ENCODE results near the gene LPCAT2. TPM values are rescaled to one million over a fixed set of nuclear protein-coding genes. Genes with fewer than 3 reads are reported as not detected.
A peak's percentile ranks its signal among the peaks of the same experiment; 100 is the strongest.

LPCAT2 gene
- total RNA-seq, 3 donors from 2014 or later: 0.18 to 1.5 (median 0.79) TPM

DNA sequence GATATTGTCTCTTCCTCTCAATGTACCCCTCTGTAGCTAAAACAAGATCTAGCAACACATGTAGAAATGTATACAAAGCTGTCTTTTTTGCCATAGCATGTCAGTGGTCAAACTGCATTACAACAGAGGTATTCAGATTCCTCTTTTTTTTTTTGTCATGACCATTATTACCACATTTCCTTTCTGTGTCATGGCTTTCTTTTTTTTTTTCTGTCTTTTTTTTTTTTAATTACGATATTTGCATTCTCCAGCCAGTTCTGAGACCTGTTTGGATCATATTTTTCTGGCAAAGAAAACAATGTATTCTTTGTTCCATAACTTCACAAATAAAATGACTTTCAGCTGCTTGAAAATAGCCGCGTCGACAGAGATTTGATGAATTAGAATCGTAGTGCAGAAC, 30.2 kb downstream of the LPCAT2 start:
- no peaks in the 10 kb centered on the region for H3K4me1 Mint-ChIP-seq (ENCODE audit: low read depth)
- H3K27me3 Mint-ChIP-seq (ENCODE audit: low read depth): peaks cover 2% of the 10 kb centered on the region
- no peaks in the 10 kb centered on the region for H3K36me3 Mint-ChIP-seq (ENCODE audit: insufficient read depth)
- no peak for DNase-seq
- H3K9me3 Mint-ChIP-seq: no peaks in the 10 kb centered on the region
- ATAC-seq: no peak
- H3K4me3 Mint-ChIP-seq: no peak overlapping the region

DNA sequence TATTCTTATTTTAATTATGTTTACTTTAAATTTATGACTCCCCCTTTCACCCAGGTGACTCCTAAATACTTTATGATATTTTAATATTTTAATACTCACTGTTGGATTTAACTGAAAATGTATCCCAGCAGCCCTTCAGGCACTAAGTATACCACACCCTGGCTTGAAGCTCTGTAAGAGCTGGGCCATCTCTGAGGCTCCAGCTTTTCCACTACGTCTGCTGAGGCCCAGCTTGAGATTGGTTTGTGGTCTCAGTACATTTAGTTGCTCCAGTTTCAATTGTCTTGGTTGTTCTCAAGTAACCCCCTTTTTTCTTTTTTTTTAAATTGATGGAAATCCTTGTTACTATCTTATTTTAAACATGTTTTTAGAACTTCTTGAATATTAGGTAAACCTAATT, 30.6 kb downstream of the LPCAT2 start:
- Mint-ChIP-seq H3K4me1 (ENCODE audit: low read depth) (no peaks in the 10 kb centered on the region), H3K27me3 (ENCODE audit: low read depth) (peaks cover 2% of the 10 kb centered on the region), H3K4me3 (no peak overlapping the region), H3K36me3 (ENCODE audit: insufficient read depth) (no peaks in the 10 kb centered on the region), H3K9me3 (no peaks in the 10 kb centered on the region)
- no peak for ATAC-seq
- DNase-seq: no peak

DNA sequence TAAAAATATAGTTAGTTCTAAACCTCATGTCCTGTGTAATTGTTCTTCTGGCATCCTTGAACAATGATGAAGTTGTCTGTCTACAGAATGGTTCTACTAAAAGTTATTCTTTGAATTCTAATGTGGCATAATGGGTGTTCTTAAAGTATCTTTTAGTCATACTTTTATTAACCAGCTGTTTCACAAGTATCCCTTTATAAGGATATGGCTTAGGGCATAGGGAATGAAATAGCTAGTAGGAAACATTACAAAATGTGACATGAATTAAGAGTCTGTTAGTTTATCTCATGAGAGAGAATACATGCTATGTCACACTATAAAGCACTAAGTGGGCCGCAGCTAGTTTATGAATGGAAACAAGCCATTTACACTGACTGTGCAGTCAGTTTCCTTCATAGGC, 31.3 kb downstream of the LPCAT2 start:
- Mint-ChIP-seq H3K36me3 (ENCODE audit: insufficient read depth) (no peaks in the 10 kb centered on the region), H3K9me3 (no peaks in the 10 kb centered on the region), H3K4me3 (no peak overlapping the region), H3K27me3 (ENCODE audit: low read depth) (peaks cover 2% of the 10 kb centered on the region), H3K4me1 (ENCODE audit: low read depth) (no peaks in the 10 kb centered on the region)
- no peak for ATAC-seq
- no peak for DNase-seq

DNA sequence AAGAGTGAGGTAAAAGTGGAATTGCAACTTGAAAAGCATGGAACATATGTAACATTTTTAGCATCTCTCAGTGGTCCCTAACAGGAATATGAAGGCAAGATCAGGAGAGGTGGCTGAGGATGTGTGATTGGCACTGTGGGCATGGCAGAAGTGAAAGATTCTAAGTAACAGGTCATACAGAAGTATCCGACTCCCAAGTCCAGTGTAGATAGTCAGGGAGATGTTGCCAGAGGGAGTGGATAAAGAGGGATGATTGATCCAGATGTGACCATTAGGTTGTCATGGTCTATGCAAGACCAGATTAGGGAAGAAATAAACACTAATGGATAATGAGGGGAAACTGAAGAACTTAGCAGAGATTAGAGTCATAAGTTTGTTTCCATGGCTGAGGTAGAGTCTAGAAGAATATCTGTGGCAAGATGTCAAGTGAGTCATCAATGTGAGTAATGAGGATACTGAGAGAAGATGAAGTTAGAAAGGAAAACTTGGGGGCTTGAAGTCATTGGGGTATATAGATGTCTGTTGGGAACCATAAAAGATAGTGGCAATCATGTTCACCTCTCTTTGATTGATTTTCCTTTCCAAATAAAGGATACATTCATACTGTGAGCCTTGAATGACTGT, 33.7 kb downstream of the LPCAT2 start:
- ATAC-seq (peak; percentile 28 to 34), DNase-seq (no peak)
- H3K9me3 Mint-ChIP-seq: no peaks in the 10 kb centered on the region
- no peak overlapping the region for H3K4me3 Mint-ChIP-seq
- H3K4me1 Mint-ChIP-seq (ENCODE audit: low read depth): no peaks in the 10 kb centered on the region
- no peaks in the 10 kb centered on the region for H3K27me3 Mint-ChIP-seq (ENCODE audit: low read depth)
- H3K36me3 Mint-ChIP-seq (ENCODE audit: insufficient read depth): no peaks in the 10 kb centered on the region

DNA sequence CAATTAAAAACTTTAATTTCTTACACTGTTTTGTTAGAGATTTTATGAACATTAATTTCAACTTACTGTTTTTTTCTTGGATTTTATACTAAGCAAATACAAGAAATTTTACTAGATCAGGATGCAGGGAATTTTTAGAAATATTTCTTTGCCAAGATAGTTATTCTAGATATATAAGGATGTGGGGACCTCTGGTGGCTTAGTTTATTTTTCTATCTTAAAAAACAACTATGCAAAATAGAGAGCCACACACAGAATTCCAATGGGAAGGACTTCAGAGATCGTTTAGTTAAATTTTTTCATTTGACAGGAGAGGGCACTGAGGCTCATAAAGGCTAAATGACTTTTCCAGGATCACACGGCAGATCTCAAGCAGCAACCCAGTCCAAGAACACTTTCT, 34.6 kb downstream of the LPCAT2 start:
- Mint-ChIP-seq H3K9me3 (no peaks in the 10 kb centered on the region), H3K27me3 (ENCODE audit: low read depth) (no peaks in the 10 kb centered on the region), H3K36me3 (ENCODE audit: insufficient read depth) (no peaks in the 10 kb centered on the region), H3K4me1 (ENCODE audit: low read depth) (no peaks in the 10 kb centered on the region), H3K4me3 (no peak overlapping the region)
- no peak for ATAC-seq
- no peak for DNase-seq

DNA sequence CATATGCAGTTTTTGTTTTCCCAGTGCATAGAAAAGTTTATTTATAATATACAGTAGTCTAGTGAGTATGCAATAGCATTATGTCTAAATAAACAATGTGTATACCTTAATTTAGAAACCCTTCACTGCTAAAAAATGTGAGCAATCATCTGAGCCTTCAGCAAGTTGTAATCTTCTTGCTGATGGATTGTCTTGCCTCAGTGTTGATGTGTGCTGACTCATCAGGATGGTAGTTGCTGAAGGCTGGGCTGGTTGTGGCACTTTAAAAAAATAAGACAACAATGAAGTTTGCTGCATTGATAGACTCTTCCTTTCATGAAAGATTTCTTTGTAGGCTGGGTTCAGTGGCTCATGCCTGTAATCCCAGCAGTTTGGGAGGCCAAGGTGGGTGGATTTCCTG, 43.7 kb downstream of the LPCAT2 start:
- H3K4me3 Mint-ChIP-seq: no peak overlapping the region
- H3K9me3 Mint-ChIP-seq: no peaks in the 10 kb centered on the region
- no peaks in the 10 kb centered on the region for H3K36me3 Mint-ChIP-seq (ENCODE audit: insufficient read depth)

DNA sequence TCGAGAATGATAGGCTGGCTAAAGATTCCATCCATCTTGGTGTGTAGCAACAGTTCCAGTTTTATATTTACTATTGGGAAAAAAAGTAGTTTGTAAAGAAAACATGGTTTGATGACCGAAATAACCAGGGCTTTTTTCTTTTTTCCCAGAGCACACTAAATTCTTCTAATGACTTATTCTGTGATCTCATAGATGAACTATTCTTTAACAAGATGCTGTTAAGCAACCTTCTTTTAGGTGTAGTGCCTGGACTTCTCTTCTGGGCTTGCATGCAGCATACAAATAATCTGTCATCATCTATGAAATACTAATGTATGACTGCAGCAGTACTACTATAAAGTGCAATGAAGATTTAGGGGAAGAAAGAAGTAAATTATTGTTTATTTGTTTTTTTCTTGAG, 46.6 kb downstream of the LPCAT2 start:
- Mint-ChIP-seq H3K36me3 (ENCODE audit: insufficient read depth) (no peaks in the 10 kb centered on the region), H3K27me3 (ENCODE audit: low read depth) (no peaks in the 10 kb centered on the region), H3K9me3 (no peaks in the 10 kb centered on the region), H3K4me3 (no peak overlapping the region), H3K4me1 (ENCODE audit: low read depth) (no peaks in the 10 kb centered on the region)
- ATAC-seq (no peak), DNase-seq (no peak)

More for the DNA sequence above, 43.7 kb downstream of the LPCAT2 start:
- DNase-seq: no peak
- ATAC-seq: no peak
- Mint-ChIP-seq H3K27me3 (ENCODE audit: low read depth) (no peaks in the 10 kb centered on the region), H3K4me1 (ENCODE audit: low read depth) (no peaks in the 10 kb centered on the region)

DNA sequence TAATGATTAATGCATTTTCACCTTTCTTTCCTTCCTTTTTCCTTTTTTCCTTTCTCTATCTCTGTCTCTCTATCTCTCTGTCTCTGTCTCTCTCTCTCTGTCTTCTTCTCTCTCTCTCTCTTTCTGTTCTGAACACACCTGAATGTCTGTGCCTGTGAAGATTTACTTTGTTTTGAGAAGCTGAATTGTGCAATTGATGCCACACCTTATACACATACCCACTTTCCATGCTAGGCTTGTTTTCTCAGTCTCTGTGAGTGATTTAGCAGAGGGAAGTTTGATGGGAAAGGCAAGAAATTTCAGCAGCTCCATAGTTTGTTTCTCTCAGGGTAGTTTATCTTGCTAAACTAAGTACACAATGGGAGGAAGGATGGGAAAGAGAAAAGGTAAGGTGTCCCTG, 48.3 kb downstream of the LPCAT2 start:
- no peak for DNase-seq
- H3K4me3 Mint-ChIP-seq: no peak overlapping the region
- H3K9me3 Mint-ChIP-seq: no peaks in the 10 kb centered on the region
- no peaks in the 10 kb centered on the region for H3K4me1 Mint-ChIP-seq (ENCODE audit: low read depth)
- no peaks in the 10 kb centered on the region for H3K27me3 Mint-ChIP-seq (ENCODE audit: low read depth)
- no peak for ATAC-seq
- no peaks in the 10 kb centered on the region for H3K36me3 Mint-ChIP-seq (ENCODE audit: insufficient read depth)

DNA sequence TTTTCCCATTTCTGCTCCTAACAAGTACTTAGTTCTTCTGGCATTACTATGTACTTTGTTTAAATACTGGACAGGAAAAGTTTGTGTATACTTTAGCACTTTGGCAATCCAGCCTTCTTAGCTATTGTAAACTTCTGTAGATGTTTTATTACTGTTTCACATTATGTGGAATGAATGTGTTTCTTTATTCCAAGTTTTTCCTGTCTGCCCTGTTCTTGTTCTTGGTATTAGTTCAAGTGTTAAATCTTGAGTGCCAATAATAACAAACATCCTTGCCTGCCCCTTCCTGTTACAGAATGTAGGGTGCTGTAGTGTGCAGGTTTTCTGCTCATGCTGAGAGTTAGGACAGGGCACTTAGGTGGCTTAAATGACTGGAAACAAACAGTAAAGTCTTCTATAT, 50.4 kb downstream of the LPCAT2 start:
- Mint-ChIP-seq H3K4me3 (no peak overlapping the region), H3K36me3 (ENCODE audit: insufficient read depth) (no peaks in the 10 kb centered on the region), H3K9me3 (no peaks in the 10 kb centered on the region), H3K27me3 (ENCODE audit: low read depth) (no peaks in the 10 kb centered on the region), H3K4me1 (ENCODE audit: low read depth) (no peaks in the 10 kb centered on the region)
- ATAC-seq: no peak
- DNase-seq: no peak

DNA sequence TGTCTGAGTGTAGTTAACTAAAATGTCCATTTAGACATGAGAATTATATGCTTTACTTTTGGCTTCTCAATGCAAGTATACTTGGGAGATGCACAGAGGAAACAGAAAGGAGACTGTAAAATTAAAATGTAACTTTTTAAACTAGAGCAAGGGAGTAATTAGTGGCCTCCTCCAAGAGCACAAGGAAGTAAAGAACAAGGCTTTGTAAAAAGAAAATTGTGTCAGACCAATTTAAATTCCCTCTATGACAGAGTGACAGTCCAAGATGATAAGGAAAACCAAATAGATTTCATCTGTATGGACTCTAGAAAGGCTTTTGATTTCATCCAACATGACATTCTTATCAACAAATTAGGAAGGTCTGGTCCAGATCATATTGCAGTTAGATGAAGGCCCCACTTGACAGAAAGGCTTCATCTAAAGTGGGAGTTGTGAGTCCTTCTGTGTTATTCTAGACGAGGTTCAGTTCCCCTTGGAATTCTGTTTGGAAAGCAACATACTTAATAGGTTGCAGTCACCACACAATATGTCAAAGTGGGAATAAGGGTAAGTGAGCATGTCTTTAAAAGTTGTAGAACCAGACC, 51.2 kb downstream of the LPCAT2 start:
- Mint-ChIP-seq H3K9me3 (no peaks in the 10 kb centered on the region), H3K36me3 (ENCODE audit: insufficient read depth) (no peaks in the 10 kb centered on the region), H3K27me3 (ENCODE audit: low read depth) (no peaks in the 10 kb centered on the region), H3K4me3 (no peak overlapping the region), H3K4me1 (ENCODE audit: low read depth) (no peaks in the 10 kb centered on the region)
- no peak for ATAC-seq
- DNase-seq: no peak

DNA sequence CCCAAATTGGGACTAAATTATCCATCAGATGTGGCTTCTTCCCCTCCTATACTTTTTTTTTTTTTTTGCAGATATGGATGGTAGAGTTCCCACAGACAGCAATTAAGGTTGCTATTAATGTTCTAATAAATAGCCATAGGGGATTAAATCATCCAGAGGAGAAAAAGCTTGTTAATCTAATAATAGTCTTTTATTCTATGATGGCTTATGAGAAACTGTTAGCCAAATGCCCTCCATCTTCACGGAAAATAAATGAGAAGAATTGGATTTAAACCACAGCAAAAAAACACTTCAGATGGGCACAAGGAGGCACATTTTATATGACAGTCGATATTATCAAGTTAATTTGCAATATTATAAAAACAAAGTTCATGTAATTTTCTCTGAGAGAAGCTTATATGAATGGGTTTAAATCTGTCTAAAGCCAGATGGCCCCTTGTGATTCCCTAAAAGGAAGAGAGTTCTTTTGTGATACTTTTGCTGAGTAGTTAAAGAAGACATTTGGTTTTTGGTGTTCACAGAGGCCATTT, 52.5 kb downstream of the LPCAT2 start:
- ATAC-seq: no peak
- DNase-seq: no peak
- Mint-ChIP-seq H3K27me3 (ENCODE audit: low read depth) (no peaks in the 10 kb centered on the region), H3K36me3 (ENCODE audit: insufficient read depth) (no peaks in the 10 kb centered on the region), H3K9me3 (no peaks in the 10 kb centered on the region), H3K4me1 (ENCODE audit: low read depth) (no peaks in the 10 kb centered on the region), H3K4me3 (no peak overlapping the region)

DNA sequence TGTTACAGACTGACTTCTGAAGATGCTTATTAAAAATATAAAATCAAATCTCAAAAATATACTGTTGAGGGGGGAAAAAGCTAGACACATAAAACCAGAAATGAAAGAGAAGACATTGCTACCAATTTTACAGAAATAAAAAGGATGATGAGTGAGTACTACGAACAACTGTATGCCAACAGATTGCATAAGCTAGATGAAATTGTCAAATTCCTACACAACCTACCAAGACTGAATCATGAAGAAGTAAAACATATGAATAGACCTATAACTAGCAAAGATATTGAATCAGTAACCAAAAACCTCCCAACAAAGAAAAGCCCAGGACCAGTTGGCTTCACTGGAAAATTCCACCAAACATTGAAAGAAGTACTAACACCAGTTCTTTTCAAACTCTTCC, 54.1 kb downstream of the LPCAT2 start:
- ATAC-seq (no peak), DNase-seq (no peak)
- no peak overlapping the region for H3K4me3 Mint-ChIP-seq
- no peaks in the 10 kb centered on the region for H3K9me3 Mint-ChIP-seq
- H3K27me3 Mint-ChIP-seq (ENCODE audit: low read depth): no peaks in the 10 kb centered on the region
- H3K4me1 Mint-ChIP-seq (ENCODE audit: low read depth): no peaks in the 10 kb centered on the region
- no peaks in the 10 kb centered on the region for H3K36me3 Mint-ChIP-seq (ENCODE audit: insufficient read depth)

DNA sequence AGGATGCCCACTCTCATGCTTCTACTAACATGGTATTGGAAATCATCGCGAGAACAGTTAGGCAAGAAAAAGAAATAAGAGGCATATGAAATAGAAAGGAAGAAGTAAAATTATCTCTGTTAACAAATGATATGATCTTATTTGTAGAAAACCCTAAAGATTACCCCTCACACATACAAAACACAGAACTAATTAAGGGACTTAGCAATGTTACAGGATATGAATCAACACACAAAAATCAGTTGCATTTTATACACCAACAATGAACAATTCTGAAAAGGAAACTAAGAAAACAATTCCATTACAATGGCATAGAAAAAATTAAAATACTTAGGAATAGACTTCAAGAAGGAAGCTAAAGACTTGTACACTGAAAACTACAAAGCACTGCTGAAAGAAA, 54.9 kb downstream of the LPCAT2 start:
- Mint-ChIP-seq H3K9me3 (no peaks in the 10 kb centered on the region), H3K36me3 (ENCODE audit: insufficient read depth) (no peaks in the 10 kb centered on the region), H3K27me3 (ENCODE audit: low read depth) (no peaks in the 10 kb centered on the region), H3K4me1 (ENCODE audit: low read depth) (no peaks in the 10 kb centered on the region), H3K4me3 (no peak overlapping the region)
- DNase-seq: no peak
- no peak for ATAC-seq

DNA sequence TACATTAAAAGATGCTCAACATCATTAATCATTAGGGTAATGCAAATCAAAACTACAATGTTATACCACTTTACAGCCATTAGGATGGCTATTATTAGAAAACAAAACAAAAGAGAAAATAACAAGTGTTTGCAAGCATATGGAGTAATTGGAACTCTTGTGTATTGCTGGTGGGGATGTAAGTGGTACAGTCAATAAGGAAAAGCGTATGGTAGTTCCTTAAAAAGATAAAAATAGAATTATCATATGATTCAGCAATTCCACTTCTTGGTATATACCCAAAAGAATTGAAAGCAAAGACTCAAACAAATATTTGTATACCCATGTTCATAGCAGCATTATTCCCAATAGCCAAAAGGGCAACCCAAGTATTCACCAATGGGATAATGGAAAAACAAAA, 56.2 kb downstream of the LPCAT2 start:
- Mint-ChIP-seq H3K9me3 (no peaks in the 10 kb centered on the region), H3K4me3 (no peak overlapping the region), H3K4me1 (ENCODE audit: low read depth) (no peaks in the 10 kb centered on the region), H3K27me3 (ENCODE audit: low read depth) (peaks cover 4% of the 10 kb centered on the region), H3K36me3 (ENCODE audit: insufficient read depth) (no peaks in the 10 kb centered on the region)
- DNase-seq (no peak), ATAC-seq (no peak)

DNA sequence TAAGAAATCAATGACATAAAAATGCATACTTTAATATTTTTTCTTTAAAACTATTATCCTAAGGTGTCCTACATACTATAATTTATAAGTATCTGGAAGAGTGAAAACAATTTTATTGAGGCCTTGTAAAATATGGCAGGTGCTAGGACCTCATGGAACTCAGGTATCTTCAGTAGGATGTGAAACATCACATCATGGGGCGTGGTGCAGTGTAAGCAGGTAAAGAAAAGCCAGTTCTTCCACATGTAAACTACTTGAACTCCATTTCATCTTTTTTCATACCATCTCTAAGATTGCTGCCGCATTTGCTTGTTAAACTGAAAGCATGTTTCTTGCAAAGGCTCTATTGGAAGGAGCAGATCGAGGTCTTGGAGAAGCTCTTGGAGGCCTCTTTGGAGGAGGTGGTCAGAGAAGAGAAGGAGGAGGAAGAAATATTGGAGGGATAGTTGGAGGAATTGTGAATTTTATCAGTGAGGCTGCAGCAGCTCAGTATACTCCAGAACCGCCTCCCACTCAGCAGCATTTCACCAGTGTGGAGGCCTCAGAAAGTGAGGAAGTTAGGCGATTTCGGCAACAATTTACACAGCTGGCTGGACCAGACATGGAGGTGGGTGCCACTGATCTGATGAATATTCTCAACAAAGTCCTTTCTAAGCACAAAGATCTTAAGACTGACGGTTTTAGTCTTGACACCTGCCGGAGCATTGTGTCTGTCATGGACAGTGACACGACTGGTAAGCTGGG, 57.7 kb downstream of the LPCAT2 start, which contains the start of gene CAPNS2:
CAPNS2 (plus strand) TSS at position 253 of the 744 bp plus-strand sequence; CDS start at position 326, 73 bp downstream.
- no peak for ATAC-seq
- H3K36me3 Mint-ChIP-seq (ENCODE audit: insufficient read depth): no peaks in the 10 kb centered on the region
- H3K4me3 Mint-ChIP-seq: no peak within 1 kb of the TSS
- no peaks in the 10 kb centered on the region for H3K9me3 Mint-ChIP-seq
- H3K27me3 Mint-ChIP-seq (ENCODE audit: low read depth): peaks cover 4% of the 10 kb centered on the region
- no peaks in the 10 kb centered on the region for H3K4me1 Mint-ChIP-seq (ENCODE audit: low read depth)
- no peak for DNase-seq

All from activated T-cell treated with anti-CD3 and anti-CD28 coated beads, Interleukin-2, amount 50 U/mL, for 4 hours (primary cell).